CD4-positive, alpha-beta T cell treated with Interleukin-12 subunit alpha and Interleukin-12 subunit beta, for 1 hour (primary cell): ENCODE measurements around the gene CHAD.
A peak's percentile ranks its signal among the peaks of the same experiment; 100 is the strongest.

ENCODE experiments used
- DNase-seq: peaks from one replicate; pipeline ENCODE4 v3.0.0-alpha.2; 2020

The CHAD gene

GRCh38 chr17:50468304-50469207 is at the start of gene CHAD:
TSS of gene CHAD (minus strand) at chr17:50468880. CDS start at chr17:50468813, 67 bp downstream.
- DNase-seq = no peak

GRCh38 chr17:50517504-50518383 is 49.1 kb upstream of the CHAD start:
- no peak for DNase-seq

- no peak for DNase-seq
These were observed 48.3 kb upstream of the CHAD start for GRCh38 chr17:50517011-50517410.

GRCh38 chr17:50514936-50515702 is 46.4 kb upstream of the CHAD start:
- DNase-seq = no peak

GRCh38 chr17:50514388-50514787 is 45.7 kb upstream of the CHAD start:
- no peak for DNase-seq

- no peak for DNase-seq
These were observed 44.8 kb upstream of the CHAD start for GRCh38 chr17:50513495-50513894.

GRCh38 chr17:50511058-50511457 is 42.4 kb upstream of the CHAD start:
- DNase-seq = peak; percentile 69

GRCh38 chr17:50508573-50509460 is 40.1 kb upstream of the CHAD start:
- no peak for DNase-seq

- DNase-seq = peak; percentile 80
These were observed 39.3 kb upstream of the CHAD start, which contains the start of gene MYCBPAP for GRCh38 chr17:50507871-50508572. TSS of gene MYCBPAP (plus strand) at chr17:50508439. CDS start at chr17:50508675, 236 bp downstream.

GRCh38 chr17:50506298-50506697 is 37.6 kb upstream of the CHAD start:
- no peak for DNase-seq

GRCh38 chr17:50505591-50506130 is 37.0 kb upstream of the CHAD start:
- no peak for DNase-seq

- DNase-seq = no peak
These were observed 33.8 kb upstream of the CHAD start for GRCh38 chr17:50502301-50502990.

GRCh38 chr17:50501054-50501453 is 32.4 kb upstream of the CHAD start:
- peak; percentile 40 for DNase-seq

GRCh38 chr17:50499721-50500120 is 31.0 kb upstream of the CHAD start:
- DNase-seq = no peak

- DNase-seq = no peak
These were observed 30.6 kb upstream of the CHAD start for GRCh38 chr17:50499270-50499669.

- no peak for DNase-seq
These were observed 29.6 kb upstream of the CHAD start for GRCh38 chr17:50498021-50498874.

- no peak for DNase-seq
These were observed 27.2 kb upstream of the CHAD start for GRCh38 chr17:50495918-50496317.

GRCh38 chr17:50495217-50495823 is 26.6 kb upstream of the CHAD start:
- no peak for DNase-seq

- no peak for DNase-seq
These were observed 25.1 kb upstream of the CHAD start for GRCh38 chr17:50493744-50494143.
